ENCODE data around the gene AAK1.

The AAK1 gene

DNA sequence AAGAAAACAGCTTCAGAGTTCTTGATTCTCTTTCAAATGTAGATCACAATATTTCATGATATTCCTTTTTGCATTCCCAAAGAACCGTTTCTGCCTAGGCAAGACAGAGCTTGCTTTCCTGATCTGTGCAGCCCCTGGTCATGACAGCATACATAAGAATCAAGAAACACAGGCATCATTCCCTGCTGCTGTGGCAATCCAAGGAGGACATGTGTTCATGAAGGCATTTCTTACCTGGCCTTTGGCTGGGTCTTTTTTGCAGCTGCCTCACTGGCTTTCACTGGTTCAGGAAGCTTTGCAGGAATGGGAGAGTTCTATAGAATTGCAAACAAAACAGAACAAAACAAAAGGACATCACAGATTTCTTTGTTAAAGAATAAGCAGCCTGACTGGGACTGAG lies 118.7 kb downstream of the AAK1 start:
- DNase-seq = no peak

DNA sequence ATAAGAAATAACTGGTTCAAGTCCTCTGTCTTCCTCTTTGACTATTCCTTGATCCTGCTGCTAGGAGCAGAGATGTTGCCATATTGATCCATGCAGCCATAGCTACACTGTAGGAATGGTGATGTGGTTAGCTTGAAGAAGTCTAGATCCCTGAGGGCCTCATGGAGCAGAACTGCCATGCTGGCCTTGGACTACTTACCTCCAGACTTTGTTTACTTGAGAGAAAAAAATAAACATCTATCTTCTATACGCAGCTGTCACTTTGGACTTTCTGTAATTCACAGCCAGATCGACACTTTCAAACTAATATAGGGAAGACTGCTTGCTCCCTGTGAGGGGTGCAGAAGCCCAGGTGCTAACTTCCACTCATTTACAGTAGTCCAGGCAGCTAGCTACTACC lies 121.8 kb downstream of the AAK1 start:
- DNase-seq = no peak

- no peak for DNase-seq
These were observed 124.7 kb downstream of the AAK1 start for GRCh38 chr2:69518841-69519240.

DNA sequence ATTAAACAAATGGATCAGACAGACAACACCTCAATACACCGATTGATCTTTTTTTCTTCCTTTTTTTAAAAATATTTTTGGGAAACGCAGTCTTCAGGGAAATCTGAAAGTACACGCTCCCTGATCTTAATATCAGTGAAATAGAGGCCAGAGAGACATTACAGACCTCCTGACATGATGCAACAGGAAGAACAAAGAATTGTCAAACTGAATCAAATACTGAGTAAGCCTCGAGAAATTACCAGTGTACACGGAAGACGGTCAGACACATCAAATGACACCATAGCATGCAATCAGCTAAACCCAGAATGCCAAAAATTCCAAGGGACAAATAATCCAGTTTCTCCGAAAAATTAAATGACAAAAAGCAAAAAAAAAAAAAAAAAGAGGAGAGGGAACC lies 126.1 kb downstream of the AAK1 start:
- no peak for DNase-seq

GRCh38 chr2:69514819-69515218 lies 128.7 kb downstream of the AAK1 start:
- no peak for DNase-seq

DNA sequence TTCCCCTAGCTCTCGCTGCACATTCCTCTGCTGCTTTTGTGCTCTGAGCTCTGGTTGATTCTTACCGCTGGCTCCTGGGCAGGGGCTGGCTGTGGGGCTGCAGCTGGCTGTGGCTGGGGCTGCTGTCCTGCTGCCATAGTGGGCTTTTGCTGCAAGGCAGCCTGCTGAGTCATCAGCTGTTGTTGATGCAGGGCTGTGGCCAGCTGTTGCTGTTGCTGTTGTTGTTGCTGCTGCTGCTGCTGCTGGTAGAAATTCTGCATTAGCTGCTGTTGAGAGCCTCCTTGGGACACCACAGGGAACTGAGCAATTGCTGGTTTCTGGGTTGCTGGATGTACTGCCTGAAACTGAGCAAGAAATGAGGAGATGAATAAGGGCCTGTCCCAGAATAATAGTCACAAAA lies 129.1 kb downstream of the AAK1 start:
- no peak for DNase-seq

DNA sequence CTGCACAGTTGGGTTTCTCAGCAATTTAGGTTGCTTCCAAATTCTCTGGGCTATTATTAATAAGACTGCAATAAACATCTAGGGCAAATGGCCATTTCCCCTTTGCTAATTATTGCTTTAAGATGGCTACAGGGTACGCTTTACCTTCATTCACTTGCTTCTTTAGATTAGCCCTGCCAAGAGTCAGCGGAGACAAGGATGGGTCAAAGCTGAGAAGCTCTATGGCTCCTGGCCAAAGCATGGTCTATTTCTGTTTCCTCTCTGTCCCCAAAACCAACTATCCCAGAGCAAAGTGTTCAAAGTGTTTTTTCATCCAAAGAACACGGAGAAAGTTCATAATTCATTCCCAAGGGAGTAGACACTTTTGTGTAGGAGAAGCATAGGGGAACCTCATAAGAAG lies 131.1 kb downstream of the AAK1 start:
- DNase-seq = no peak

- DNase-seq = no peak
These were observed 133.3 kb downstream of the AAK1 start for GRCh38 chr2:69510204-69510603.

GRCh38 chr2:69509750-69510140 lies 133.8 kb downstream of the AAK1 start:
- no peak for DNase-seq

- no peak for DNase-seq
These were observed 134.4 kb downstream of the AAK1 start for GRCh38 chr2:69509011-69509749.

DNA sequence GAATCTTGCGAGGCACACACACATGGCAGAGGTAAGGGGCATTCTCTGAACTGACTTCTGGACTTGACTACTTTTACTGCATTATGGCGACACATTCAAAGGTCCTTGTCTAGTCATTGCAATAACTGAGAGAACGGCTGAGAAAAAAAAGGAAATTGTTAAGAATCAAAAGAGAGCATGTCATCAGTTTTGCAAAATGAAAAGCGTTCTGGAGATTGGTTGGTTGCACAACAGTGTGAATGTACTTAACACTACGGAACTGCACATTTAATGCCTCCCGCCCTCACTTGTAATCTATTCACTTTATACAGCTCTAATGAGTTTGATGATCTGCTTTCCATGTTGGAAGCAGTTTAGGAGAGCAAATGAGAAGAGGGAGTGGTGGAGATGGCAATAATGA lies 137.8 kb downstream of the AAK1 start:
- no peak for DNase-seq

GRCh38 chr2:69501301-69501700 lies 142.2 kb downstream of the AAK1 start:
- DNase-seq = no peak

- no peak for DNase-seq
These were observed 143.6 kb downstream of the AAK1 start for GRCh38 chr2:69499966-69500365.

- no peak for DNase-seq
These were observed 144.3 kb downstream of the AAK1 start for GRCh38 chr2:69499242-69499641.

DNA sequence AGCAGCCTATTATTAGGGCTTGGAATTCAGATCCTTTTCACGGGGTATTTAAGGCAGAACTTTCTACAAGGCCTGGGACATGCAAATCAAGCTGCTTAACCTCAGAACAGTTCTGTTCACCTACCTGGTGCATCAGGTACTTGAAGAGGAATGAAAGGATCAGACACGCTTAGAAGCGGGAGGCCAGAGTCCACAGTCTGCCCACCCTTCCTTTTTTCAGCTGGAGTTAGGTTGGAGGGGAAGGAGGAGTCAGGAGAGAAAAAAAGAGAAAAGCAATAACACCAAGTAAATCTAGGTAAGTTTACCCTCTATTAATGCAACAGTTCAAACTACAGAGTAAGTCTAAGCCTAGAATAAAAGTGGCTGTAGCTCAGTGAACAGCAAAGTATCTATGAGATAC lies 147.7 kb downstream of the AAK1 start:
- DNase-seq = no peak

- DNase-seq = no peak
These were observed 148.5 kb downstream of the AAK1 start for GRCh38 chr2:69495008-69495407.

DNA sequence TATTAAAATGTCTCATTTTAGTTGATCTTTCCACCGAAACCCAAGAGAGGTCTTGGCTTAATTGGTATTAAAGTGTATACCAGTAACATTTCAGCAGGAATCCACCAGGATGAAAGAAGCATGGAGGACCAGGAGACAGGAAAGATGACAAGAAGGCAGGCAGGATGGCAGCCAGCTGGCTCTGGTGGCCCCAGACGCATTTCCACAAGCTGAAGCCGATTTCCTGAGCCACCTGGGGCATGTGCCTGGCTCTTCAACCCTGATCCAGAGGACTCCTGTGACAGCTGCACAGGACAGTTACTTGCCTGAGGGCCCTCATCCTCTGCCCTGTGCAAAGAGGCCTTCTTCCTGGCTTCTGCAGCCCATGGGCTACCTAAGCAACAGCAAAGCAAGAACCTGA lies 149.4 kb downstream of the AAK1 start:
- DNase-seq = no peak

- no peak for DNase-seq
These were observed 150.3 kb downstream of the AAK1 start for GRCh38 chr2:69493268-69493667.

DNA sequence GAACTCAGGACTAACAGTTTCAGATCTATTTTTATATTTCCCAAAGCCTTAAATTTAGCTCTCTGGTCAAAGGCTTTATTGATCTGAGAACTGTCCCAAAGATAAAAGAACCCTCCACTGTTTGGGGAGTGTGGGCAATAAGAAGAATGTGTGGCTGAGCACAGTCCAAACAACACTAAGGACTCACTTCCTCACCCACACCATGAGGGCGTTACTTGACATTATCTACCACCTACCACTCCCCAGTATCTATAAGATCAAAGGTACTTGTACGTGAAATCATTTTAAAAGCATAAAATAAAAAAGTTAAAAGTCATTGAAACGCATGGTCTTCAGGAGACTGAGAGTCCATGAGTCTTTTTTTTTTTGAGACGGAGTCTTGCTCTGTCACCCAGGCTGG lies 151.7 kb downstream of the AAK1 start:
- no peak for DNase-seq

DNA sequence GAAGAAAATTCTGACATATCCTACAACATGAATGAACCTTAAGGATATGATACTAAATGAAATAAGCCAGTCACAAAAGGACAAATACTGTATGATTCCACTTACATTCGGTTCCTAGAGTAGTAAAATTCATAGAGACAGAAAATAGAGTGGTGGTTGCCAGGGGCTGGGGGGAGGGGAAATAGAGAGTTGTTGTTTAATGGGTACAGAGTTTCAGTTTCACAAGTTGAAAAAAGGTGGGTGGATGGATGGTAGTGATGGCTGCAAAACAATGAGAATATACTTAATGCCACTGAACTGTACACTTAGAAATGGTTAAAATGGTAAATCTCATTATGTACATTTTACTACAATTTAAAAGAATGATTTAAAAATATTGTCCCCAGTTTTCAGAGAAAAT lies 153.1 kb downstream of the AAK1 start:
- DNase-seq = no peak

DNA sequence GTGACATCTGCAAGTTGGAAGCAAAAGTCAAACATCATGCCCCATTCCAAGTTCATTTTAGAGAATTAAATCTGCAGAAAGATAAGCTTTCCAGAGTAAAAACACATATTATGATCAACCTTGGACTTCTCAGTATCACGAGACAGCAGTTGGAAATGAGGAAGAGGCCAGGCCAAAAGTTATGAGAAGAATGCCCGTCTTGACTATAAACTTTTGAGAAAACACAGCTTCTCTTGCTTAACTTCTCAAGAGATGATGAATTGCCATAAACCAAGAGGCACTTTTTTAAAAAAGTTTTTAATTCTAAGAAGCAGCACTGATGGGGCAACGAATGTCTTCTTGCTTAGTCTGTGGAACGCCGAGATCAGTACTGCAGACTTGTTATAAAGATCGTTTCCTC lies 153.7 kb downstream of the AAK1 start:
- no peak for DNase-seq

DNA sequence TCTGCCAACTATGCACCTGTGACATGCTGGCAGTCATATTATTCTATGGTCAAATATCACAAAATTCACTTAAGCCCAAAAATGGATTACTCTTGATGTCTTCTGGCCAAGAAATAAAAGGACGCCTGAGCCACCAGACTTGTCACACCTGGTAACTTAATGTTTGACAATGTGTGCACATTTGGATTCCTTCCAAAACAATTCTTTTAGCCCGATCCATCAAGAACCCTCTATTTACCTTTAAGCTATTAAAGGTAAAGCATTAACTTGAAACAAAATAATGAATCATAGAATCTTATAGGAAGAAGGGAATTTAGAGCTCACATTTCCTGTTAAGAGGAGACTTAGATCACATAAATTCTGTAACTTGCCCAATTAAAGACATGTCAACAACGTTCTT lies 159.8 kb downstream of the AAK1 start:
- DNase-seq = peak; percentile 51

DNA sequence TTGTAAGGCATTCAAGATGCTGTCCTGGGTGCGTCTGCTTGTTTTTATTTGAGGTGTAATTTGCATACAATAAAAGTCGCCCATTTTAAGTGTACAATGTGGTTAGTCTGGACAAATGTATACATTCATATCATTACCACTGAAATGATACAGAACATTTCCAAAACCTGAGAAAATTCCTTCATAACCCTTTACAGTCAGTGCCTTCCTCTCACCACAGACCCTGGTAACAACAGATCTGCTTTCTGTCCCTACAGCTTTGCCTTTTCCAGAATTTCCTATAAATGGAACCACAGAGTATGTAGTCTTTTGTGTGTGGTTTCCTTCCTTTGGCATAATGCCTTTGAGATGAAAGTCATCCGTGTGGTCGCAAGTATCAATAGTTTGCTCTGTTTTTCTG lies 160.5 kb downstream of the AAK1 start:
- DNase-seq = peak; percentile 11

GRCh38 chr2:69482471-69482870 lies 161.1 kb downstream of the AAK1 start:
- no peak for DNase-seq

GRCh38 chr2:69481421-69481820 lies 162.1 kb downstream of the AAK1 start:
- DNase-seq = no peak

- DNase-seq = no peak
These were observed 165.9 kb downstream of the AAK1 start for GRCh38 chr2:69477627-69478026.
